ENCODE data around the gene CEACAM1.
"Not testable (repeated sequence)": the region's sequence is repeated elsewhere in the genome, so short reads cannot be mapped to it uniquely, and the experiment has no call there.

CEACAM1 gene

DNA sequence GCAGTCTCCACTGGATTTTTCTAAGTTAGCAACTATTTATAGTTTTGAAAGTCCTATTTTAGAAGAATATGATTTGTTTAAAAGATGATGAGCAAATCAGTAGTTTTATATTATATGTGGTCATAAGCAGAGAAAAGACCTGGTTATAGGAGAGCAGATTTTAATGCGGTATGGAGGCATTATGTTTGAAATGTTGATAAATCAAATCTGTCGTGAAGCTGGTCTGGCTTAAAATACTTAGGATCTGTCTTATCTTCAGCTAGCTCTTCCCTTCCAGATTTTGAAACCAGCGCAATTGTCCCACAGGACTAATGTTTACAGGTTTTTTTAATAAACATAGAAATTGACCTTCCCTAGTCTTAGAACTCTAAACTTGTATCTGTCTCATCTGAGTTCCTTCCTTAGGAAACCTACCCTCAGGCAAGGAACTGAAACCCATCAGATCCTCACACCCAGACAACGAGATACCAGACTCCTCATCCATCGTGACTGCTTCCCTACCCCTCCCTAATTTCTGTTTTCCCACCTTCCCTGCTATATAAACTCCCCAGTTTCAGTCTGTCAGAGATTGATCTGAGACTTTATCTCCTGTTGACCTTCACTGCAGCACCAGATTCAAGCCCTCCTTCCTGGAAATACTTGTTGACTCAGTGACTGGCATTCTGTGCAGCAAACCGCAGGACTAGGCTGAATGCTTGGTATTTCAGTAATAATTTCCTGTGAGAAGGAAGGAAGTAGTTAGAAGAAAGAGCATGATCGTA, 47.8 kb downstream of the CEACAM1 start:
- no peak for FAIRE-seq
- no peak for DNase-seq (ENCODE audit: extremely low spot score, insufficient read length, low read depth)

DNA sequence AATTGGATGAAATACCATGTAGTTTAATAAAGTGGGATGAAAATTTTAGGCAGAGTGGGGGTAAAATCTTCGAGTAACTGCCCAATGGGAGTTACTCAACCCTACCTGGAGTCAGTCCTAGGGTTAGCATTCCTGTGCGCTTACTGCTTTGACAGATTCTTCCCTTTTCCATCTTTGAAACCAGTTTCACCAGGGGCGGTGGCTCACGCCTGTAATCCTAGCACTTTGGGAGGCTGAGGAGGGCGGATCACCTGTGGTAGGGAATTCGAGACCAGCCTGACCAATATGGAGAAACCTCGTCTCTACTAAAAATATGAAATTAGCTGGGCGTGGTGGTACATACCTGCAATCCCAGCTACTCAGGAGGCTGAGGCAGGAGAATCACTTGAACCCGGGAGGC, 48.5 kb downstream of the CEACAM1 start:
- DNase-seq (ENCODE audit: extremely low spot score, insufficient read length, low read depth) (no peak), FAIRE-seq (no peak)

DNA sequence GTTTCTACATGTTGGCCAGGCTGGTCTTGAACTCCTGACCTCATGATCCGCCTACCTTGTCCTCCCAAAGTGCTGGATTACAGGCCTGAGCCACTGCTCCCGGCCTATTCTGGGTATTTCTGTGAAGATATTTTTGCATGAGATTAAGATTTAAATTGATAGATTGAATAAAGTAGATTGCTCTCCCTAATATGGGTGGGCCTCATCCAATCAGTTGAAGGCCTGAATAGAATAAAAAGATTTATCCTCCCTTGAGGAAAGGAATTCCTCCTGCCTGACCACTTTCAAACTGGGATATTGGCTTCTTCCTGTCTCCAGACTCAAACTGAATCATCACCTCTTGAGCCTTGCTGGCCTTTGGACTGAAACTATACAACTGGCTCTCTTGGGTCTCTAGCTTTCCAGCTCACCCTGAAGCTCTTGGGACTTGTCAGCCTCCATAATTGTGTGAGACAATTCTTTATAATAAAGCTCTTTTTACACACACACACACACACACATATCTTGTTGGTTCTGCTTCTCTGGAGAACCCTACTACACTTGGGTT, 49.4 kb downstream of the CEACAM1 start:
- DNase-seq (ENCODE audit: extremely low spot score, insufficient read length, low read depth) (no peak), FAIRE-seq (no peak)

DNA sequence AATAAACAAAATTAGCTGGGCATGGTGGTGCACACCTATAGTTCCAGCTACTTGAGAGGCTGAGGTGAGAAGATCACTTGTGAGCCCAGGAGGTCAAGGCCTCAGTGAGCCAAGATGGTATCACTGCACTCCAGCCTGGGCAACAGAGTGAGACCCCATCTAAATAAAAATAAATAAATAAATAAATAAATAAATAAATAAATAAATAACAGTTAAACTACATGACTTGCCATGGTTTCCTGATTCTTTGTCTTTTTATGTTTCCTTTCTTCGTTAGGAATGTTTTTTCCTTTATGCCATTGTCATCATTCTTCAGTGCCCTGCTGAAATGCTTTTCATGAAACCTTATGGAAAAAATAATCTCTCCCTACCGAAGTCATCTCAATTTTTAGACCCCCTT, 50.3 kb downstream of the CEACAM1 start:
- FAIRE-seq (no peak), DNase-seq (ENCODE audit: extremely low spot score, insufficient read length, low read depth) (no peak)

DNA sequence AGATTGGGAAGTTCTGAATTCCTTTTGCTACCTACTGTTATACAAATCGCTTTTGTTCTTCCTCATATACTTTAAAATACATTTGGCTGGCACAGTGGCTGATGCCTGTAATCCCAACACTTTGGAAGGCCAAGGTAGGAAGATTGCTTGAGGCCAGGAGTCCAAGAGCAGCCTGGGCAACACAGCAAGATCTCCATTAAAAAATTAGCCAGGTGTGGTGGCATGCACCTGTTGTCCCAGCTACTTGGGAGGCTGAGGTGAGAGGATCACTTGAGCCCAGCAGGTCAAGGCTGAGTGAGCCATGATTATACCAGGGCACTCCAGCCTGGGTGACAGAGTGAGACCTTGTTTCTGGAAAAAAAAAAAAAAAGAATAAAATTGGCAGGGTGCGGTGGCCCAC, 51.2 kb downstream of the CEACAM1 start:
- FAIRE-seq: no peak

DNA sequence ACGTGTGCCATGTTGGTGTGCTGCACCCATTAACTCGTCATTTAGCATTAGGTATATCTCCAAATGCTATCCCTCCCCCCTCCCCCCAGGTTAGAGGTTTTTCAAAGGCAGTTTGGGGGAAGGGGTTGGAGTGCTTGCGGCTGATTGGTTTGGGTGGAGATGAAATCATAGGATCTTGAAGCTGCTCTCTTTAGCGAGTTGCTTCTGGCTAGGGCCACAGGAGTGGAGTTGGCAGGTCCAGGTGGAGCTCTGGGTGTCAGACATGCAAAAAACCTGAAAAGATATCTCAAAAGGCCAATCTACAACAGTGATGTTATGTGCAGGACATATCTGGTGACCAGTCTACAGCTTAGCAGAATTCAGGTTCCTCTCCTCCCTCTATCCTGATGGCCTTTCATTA, 52.9 kb downstream of the CEACAM1 start:
- FAIRE-seq: no peak
- DNase-seq (ENCODE audit: extremely low spot score, insufficient read length, low read depth): no peak

More for the DNA sequence above, 51.2 kb downstream of the CEACAM1 start:
- DNase-seq (ENCODE audit: extremely low spot score, insufficient read length, low read depth): no peak

DNA sequence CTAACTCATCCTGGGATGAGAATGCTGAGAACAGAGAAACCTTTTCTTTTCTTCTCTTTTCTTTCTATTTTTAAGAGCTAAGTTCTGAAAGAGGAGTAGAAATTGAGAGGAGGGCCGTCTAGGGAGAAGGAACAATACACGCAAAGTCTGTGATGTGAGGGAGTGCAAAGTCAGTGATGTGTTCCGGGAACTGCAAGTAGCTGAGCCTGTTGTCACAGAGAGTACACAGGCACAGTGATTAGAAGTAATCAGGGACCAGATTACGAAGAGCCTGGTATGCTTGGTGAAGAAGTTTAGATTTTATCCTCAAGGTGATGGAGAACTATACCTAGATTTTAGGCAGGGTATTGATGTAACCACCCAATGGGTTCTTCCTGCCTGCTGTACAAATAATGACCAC, 53.5 kb downstream of the CEACAM1 start:
- no peak for DNase-seq (ENCODE audit: extremely low spot score, insufficient read length, low read depth)
- no peak for FAIRE-seq

DNA sequence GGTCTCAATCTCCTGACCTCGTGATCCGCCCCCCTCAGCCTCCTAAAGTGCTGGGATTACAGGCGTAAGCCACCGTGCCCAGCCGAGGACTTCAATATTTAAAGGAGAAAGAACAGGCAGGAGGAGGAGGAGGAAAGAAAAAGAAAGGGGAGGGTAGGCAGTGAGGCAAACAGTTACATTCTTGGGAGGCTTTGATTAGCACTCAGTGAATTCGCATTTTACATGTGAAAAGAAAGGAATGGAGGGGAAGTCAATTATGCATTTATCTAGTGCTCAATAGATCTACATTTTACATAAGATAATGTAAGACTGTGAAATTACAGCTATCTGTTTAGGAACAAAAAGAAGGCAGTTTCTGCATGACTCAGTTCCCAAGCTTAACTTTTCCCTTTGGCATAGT, 54.6 kb downstream of the CEACAM1 start:
- DNase-seq (ENCODE audit: extremely low spot score, insufficient read length, low read depth) (no peak), FAIRE-seq (no peak)

DNA sequence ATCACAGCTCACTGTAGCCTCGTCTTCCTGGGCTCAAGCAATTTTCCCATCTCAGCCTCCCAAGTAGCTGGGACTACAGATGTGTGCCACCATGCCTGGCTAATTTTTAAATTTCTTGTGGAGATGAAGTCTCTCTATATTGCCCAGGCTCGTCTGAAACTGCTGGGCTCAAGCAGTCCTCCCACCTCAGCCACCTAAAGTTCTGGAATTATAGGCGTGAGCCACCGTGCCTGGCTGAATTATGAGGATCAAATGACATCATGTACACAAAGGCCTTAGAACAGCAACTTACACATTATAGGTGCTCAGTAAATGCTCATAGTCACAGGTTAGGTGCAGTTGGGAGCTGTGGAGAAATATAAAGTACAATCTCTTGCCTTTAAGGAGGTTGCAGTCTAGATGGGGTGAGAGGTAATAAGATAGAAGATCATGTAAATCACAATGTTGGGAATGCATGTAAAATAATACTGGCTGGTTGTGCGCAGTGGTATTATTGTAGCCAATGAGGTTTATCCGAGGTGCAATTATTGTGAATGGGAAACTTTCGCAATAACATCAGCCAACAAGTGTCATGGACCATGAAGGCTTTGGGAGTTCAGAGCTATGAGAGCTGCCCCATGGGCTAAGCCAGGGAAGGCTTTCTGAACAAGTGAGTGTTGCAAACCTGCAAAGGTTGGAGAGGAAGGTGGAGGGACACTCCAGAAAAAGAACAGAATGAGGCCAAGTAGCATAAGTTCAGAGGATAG, 55.7 kb downstream of the CEACAM1 start:
- FAIRE-seq: no peak
- no peak for DNase-seq (ENCODE audit: extremely low spot score, insufficient read length, low read depth)

DNA sequence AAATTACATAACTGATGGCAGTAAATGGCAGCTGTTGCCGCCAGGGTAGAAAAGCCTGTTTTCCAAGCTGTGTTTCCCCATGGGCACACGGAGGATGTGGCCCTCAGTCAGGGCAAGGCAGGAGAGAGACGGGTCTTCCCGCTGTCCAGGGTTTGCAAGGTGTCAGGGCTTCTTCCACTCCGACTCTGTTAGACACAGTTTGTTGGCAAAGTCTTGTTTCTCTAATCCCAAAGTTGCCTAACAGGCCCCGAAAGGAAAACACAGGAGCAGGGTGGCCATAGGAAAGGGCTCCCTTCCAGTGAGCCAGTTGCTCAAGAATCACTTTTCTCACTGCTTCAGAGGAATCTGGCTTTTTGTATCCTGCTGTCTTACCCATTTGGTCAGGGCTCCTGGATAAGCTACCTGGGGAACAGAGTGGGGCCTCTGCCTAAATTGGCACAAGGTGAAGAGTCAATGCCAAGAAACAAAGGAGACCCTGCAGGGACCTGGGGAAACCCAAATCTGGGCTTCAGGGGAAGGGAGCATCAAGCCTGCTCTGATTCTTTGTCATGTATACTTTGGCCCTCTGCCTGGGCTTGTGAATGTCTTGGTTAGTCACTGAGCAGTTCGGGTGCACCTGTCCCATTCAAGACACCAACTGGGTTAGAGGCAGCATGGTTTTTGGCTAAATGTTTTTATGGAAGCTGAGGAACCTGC, 56.6 kb downstream of the CEACAM1 start:
- FAIRE-seq (no peak), DNase-seq (ENCODE audit: extremely low spot score, insufficient read length, low read depth) (no peak)

DNA sequence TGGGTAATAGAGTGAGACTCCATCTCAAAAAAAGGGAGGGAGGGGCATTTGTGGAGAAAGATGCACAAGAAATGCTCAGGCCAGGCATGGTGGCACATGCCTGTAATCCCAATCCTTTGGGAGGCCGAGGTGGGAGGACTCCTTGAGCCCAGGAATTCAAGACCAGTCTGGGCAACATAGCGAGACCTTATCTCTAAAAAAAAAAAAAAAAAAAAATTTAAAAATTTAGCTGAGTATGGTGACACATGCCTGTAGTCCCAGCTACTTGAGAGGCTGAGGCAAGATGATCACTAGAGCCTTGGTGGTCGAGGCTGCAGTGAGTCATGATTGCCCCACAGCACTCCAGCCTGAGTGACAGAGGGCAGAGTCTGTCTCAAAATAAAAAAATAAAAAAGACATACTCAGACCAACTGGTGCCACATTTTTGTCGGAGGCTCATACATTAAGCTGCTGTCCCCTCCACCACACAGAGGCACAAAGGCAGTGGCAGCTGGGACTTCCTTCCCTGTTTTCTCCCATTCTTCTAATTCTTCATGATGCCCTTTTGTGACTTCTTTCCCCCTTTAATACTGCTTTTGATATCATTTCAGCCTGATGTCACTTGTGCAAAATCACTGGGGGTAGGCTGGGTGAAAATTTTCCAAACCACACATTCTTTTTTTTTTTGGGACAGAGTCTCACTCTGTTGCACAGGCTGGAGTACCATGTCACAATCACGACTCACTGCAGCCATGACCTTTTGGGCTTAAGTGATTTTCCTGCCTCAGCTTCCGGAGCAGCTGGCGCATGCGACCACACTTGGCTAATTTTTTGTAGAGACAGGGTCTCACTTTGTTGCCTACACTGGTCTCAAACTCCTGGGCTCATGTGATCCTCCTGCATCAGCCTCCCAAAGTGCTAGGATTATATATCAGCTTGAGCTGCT, 58.7 kb downstream of the CEACAM1 start:
- FAIRE-seq (peak; percentile 51), DNase-seq (ENCODE audit: extremely low spot score, insufficient read length, low read depth) (no peak)

DNA sequence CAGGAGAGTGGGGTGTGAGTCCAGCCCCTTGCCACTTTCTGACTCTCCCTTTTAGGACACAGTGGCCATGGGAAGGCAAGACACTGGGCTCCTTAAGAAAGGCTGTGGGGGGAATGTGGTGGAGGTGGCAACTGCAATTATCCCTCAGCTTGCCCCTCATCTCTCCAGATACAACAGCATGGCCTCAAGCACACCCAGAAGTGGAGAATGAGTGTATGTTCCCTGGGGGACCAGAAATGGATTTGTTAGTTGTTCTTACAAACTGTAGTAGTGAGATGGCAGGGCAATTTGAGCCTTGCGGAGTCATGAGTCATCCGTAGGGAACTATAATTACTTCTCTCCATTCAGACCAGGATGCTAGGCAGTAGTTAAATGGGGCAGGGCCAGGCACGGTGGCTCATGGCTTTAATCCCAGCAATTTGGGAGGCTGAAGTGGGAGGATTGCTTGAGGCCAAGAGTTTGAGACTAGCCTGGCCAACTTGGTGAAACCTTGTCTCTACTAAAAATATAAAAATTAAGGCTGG, 59.9 kb downstream of the CEACAM1 start:
- DNase-seq (ENCODE audit: extremely low spot score, insufficient read length, low read depth) (no peak), FAIRE-seq (no peak)

DNA sequence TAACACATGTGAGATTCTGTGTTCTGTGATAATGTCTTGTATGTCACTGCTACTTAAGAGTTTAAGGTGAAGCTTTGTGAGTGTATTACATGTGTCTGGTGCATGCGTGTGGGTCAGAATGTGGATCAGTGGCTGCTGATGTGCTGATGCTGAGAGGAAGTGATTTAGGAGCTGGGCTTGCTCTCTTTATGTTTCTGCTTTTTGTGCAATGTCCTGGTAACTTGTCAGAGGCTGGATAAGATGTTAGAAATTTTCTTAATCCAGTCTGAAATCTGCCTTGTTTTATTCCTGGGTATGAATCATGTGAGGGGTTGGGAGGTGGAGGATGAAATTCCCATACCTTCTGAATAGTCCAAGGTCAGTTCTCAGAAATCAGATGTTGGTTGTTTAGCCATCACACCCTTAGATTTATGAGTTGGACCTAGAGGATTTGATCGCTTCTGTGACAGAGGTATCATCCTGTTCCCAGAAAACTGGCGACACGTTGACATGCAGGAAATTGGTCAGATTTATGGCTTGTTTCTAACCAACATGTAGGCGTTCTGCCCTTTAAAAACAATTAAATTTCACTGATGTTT, 61.0 kb downstream of the CEACAM1 start:
- no peak for DNase-seq (ENCODE audit: extremely low spot score, insufficient read length, low read depth)
- peak; percentile 53 for FAIRE-seq

DNA sequence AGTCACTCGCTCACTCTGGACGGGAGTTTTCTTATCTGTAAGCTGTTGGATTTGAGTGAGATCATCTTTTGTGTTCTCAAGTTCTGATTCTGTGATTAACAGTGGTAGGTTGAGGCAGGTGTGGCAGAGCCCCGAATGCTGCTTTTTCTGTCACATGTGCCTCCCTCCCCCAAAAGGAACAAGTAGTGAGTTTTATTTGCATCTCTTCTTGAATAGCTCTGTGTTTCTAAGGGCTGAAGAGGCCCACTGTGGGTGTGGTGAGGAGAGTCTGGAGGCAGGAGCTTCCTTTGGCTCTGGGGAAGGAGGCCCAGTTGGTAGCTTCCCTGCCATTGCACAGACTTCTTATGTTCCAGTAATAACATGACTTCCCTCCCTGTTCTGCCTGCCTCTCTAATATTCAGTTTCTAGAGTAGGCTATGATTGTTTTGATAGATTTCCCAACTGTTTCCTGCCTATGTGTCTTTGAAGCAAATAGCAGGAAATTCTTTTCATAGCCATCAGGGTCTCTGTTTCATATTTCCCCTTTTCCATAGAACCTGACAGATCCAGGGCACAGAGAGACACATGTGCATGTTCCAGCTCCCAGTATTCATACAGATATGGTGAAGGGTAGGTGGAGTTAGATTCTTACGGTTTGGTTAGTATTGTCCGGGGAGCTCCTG, 61.6 kb downstream of the CEACAM1 start:
- DNase-seq (ENCODE audit: extremely low spot score, insufficient read length, low read depth): no peak
- no peak for FAIRE-seq

DNA sequence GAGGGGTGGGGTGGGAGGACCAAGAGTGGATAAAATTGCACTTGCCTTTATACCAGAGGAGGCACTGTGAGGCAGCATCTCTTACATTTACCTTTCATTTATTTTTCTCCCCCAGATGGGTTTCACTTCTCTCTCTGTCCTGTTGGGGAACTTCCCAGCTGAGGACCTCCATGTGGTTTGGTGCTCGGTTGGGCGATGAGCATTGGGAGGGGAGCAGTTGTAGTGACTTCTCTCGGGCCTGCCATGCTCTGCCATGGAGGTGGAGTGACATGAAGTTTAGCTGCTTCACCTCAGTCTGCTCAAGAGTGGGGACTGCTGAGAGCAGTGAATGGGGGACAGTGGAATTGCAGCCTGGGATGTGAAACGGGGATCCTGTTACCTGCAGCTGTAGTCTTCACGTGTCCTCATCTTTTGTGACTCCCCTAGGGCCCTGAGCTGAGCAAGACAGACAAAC, 62.4 kb downstream of the CEACAM1 start:
- FAIRE-seq (peak; percentile 93), DNase-seq (ENCODE audit: extremely low spot score, insufficient read length, low read depth) (peak; percentile 60)

DNA sequence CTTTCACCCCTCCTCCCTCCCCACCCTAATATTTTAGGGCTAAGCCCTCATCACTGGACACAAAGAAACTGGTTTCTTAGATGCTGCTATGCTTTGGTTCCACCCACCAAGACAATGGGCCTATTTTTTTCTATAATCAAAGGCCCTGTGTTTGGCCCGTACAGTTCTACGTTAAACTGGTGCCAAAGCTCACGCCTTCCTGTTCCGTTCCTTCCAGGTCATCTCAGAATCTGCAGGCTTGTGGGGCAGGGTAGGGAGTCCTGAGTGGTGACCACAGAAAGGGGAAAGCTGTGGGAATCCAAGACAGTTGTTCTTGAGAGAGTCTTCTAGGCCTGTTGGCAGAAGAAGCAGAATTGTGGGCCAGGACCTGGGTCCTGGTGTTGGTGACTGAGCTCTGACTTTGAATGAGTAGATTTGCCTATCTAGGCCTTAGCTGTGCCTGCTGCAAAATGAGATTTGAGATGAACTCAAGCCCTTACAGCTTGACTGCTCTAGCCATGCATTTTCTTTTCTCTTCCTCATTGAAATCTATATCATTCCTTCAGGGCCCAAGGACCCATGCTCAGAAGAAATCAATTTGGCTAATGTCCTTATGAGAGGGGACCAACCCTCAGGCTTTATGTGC, 66.5 kb downstream of the CEACAM1 start:
- DNase-seq (ENCODE audit: extremely low spot score, insufficient read length, low read depth) (no peak), FAIRE-seq (no peak)

DNA sequence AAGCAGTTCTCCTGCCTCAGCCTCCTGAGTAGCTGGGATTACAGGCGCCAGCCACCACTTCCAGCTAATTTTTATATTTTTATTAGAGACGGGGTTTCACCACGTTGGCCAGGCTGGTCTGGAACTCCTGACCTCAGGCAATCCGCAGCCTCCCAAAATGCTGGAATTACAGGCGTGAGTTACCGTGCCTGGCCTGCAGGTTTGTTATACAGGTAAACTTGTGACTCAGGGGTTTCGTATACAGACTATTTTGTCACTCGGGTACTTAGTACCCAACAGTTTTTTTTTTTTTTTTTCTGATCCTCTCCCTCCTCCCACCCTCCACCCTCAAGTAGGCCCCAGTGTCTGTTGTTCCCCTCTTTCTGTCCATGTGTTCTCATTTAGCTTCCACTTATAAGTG, 67.0 kb downstream of the CEACAM1 start:
- not testable (repeated sequence) for FAIRE-seq

DNA sequence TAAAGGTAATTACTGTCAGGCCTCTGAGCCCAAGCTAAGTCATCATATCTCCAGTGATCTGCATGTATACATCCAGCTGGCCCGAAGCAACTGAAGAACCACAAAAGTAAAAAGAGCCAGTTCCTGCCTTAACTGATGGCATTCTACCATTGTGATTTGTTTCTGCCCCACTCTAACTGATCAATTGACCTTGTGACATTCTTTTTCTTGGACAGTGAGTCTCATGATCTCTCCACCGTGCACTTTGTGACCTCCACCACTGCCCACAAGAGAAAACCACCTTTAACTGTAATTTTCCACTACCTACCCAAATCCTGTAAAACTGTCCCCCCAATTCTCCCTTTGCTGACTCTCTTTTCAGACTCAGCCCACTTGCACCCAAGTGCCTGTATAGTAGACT, 68.4 kb downstream of the CEACAM1 start:
- DNase-seq (ENCODE audit: extremely low spot score, insufficient read length, low read depth) (no peak), FAIRE-seq (no peak)

More for the DNA sequence above, 67.0 kb downstream of the CEACAM1 start:
- not testable (repeated sequence) for DNase-seq (ENCODE audit: extremely low spot score, insufficient read length, low read depth)
